Measurements from ENCODE around the gene MTARC2.
"Not testable (repeated sequence)": the region's sequence is repeated elsewhere in the genome, so short reads cannot be mapped to it uniquely, and the experiment has no call there.

Gene MTARC2

DNA sequence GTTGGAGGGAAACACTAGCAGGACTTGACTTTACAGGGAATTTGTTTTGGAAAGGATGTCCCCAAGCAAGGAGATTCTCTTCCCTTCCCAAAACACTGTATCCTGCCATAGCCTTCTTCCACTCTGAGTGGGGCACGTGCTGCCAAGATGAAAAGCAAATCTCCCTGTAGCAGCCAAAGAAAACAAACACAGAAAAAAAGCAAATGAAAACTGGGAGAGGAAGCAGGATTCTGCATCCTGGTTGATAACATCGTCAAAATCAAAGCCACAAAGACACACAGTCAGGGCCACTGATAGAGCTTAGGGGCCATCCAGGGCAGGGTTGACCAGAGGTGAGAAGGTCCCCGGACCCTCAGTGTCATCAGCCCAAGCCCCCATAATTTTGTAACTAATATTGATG, 16.0 kb upstream of the MTARC2 start:
- no peak for DNase-seq (ENCODE audit: low read depth, low spot score)

DNA sequence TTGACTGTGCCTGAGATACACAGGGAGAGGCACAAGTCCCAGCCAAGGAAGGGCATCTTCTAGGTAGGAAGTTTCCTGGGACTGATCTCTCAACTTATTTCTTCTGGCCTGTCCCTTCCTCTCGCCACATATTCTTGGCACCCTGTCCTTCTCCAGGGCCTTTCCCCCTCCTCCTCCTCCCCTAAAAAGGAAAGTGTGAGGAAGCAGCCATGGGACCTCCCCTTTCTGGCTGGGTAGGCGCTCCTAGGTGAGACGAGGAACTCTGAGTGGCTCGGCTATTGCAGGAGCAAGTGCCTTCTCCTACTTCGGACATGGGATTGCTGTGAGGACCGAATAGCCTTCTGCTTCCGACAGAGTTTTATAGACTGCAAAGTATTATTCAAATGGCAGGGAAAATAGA, 15.5 kb upstream of the MTARC2 start:
- no peak for DNase-seq (ENCODE audit: low read depth, low spot score)

GRCh38 chr1:220733086-220733601, 15.0 kb upstream of the MTARC2 start:
- DNase-seq (ENCODE audit: low read depth, low spot score), result peak; percentile 64

GRCh38 chr1:220734571-220735326, 13.4 kb upstream of the MTARC2 start:
- DNase-seq (ENCODE audit: low read depth, low spot score), result no peak

GRCh38 chr1:220736283-220736682, 11.8 kb upstream of the MTARC2 start:
- not testable (repeated sequence) for DNase-seq (ENCODE audit: low read depth, low spot score)

- no peak for DNase-seq (ENCODE audit: low read depth, low spot score)
These were observed 6.8 kb upstream of the MTARC2 start for GRCh38 chr1:220741349-220741748.

DNA sequence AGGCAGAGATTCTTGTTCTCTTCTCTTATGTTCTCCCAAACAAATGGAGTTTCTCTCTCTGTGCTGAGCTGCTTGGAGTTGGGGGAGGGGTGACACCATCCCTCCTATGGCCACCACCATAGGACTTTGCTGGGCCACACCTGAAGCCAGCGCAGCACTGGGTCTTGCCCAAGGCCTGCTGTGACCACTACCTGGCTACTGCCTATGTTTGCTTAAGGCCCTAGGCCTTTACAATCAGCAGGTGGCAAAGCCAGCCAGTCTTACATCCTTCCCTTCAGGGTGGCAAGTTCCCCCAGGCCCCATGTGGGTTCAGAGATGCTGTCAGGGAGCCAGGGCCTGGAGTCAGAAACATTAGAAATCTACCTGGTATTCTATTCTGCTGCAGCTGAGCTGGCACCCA, 6.3 kb upstream of the MTARC2 start:
- DNase-seq (ENCODE audit: low read depth, low spot score), result no peak

GRCh38 chr1:220742520-220742919, 5.6 kb upstream of the MTARC2 start:
- no peak for DNase-seq (ENCODE audit: low read depth, low spot score)

DNA sequence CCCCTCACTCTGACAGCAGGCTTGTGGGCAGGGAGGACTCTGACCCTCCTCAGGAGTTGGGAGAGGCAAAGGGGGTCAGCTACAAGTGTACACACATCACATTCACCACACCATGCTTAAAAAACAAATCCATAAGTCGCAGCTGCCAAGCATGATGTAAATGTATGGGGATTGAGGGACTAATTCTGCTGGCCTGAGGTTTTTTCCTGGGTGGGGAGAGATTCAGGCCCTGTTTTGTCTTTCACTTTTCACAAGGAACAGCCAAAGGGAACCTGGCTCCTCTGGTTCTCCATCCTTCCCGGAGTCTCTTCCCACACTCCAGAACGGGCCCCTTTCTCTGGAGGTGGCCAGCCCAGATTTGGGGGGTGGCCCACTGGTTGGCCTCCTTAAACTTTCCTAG, 1.3 kb upstream of the MTARC2 start:
- DNase-seq (ENCODE audit: low read depth, low spot score), result no peak

- DNase-seq (ENCODE audit: low read depth, low spot score), result no peak
These were observed 559 bp upstream of the MTARC2 start for GRCh38 chr1:220747437-220748088.

GRCh38 chr1:220748936-220749335, 814 bp downstream of the MTARC2 start:
- DNase-seq (ENCODE audit: low read depth, low spot score), result no peak

DNA sequence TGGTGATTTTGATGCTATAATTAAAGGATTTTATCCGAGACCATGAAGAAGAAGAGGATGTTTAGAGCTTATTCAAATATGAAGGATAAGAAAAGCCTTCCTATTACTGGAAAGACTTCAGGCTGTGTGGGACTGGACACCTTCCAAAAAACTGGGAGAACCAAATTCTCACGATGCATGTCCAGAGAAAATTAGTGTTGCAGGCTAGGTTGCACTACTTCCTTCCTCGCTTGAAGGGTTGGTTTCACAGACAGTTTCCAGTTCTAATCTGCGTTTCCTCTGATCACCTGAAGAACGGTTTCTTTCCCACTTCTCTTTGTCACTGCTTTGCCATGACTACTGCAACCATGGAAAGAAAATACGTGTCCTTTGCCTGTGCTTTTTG, 2.0 kb downstream of the MTARC2 start:
- no peak for DNase-seq (ENCODE audit: low read depth, low spot score)

DNA sequence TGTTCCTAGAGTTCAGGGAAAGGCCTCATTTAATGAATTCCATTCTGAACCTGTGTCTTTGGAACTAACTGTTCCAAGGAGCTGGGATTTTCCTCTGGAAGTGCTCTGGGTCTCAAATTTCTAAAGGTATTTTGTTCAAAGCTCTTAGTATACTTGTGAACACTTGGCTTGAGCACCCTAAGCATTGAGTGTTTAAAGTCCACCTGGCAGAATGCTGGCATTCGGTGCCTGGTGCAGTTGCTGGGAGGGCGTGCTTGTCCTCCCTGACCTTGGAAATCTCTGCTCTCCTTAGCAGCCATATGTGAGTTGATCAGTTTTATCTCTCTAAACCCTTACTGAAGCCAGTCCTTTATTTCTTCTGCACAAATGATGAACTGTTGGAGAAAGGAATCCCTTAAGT, 3.0 kb downstream of the MTARC2 start:
- DNase-seq (ENCODE audit: low read depth, low spot score), result no peak

GRCh38 chr1:220754212-220754917, 6.2 kb downstream of the MTARC2 start:
- no peak for DNase-seq (ENCODE audit: low read depth, low spot score)

DNA sequence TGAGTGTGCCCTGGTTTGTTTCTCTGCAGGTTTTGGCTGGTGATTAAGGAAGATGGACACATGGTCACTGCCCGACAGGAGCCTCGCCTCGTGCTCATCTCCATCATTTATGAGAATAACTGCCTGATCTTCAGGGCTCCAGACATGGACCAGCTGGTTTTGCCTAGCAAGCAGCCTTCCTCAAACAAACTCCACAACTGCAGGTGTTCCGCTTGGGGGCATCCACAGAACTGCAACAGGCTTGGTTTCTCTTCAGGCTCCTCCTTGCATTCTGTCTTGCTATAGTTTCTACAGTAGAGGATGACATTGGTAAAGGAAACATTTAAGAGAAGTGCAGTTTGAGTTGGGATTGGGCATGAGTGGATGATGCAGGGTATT, 6.8 kb downstream of the MTARC2 start:
- no peak for DNase-seq (ENCODE audit: low read depth, low spot score)

DNA sequence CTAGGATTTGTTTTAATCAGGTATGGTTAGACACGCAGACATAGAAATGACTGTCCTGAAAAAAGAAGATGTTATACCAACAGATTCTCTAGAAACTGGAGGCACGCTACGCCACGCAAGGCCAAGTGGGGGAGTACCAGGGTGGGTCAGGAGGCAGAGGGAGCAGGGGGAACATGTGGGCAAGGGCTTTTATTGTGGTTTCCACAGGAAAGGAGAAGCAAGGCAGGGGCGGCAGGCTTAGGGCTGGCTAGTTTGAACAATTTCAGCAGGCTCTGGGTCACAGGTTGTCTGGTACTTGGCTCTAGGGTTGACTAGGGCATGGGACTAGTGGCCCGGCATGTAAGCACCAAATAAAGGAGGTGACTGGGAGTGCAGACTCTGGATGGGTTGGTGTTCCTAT, 7.2 kb downstream of the MTARC2 start:
- no peak for DNase-seq (ENCODE audit: low read depth, low spot score)

GRCh38 chr1:220757441-220757840, 9.3 kb downstream of the MTARC2 start:
- no peak for DNase-seq (ENCODE audit: low read depth, low spot score)

DNA sequence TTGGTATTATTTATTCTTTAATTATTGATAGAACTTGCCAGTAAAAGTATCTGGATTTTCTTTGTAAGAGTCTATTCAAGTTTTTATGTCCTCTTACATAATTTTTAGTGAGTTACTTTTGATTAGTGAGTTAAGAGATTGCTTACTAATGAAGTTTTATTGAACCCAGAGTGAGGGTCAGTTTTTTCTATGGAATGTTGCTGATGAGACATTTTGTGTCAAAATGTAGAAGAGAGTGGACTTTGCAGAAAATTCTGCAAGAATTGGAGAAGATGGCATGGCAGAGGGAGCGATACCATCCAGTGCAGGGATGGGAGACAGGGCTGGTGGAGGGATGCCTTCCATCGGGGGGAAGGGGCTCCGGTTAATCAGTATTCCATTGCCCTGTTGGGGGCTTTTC, 11.0 kb downstream of the MTARC2 start:
- DNase-seq (ENCODE audit: low read depth, low spot score), result no peak

DNA sequence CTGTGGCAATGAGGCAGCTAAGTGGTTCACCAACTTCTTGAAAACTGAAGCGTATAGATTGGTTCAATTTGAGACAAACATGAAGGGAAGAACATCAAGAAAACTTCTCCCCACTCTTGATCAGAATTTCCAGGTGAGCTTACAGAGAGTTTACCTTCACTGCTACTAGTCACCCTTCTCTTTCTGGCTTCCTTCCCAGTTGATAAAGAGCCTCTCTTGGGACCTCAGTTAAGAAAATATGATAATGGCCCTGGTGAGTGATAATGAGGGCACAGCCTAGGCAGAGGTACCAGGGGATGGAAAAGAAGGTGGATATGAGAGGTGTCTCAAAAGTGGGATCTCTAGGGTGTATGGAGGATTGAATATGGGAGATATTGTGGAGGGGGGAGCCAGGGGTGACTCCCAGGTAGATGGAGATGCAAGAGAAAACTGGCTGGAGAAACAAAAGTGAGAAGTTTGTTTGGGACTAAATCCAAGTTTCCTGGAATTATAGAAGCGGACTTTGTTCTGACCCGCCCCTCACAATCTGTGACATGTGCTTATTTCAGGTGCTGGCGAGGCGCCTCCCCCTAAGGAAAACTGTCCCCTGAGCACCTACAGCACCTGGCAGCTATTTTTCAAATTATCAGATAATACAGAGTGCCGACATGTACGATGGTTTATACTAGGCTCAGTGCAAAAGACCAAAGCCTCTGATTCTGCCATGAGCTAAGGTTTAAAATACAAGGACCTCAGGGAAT, 13.7 kb downstream of the MTARC2 start:
- DNase-seq (ENCODE audit: low read depth, low spot score), result no peak

GRCh38 chr1:220764757-220765156, 16.6 kb downstream of the MTARC2 start:
- no peak for DNase-seq (ENCODE audit: low read depth, low spot score)

GRCh38 chr1:220767312-220768125, 19.4 kb downstream of the MTARC2 start:
- DNase-seq (ENCODE audit: low read depth, low spot score), result no peak
